H9 (cell line): ENCODE measurements around the gene ZBTB16. TPM values are rescaled to one million over a fixed set of nuclear protein-coding genes. Genes with fewer than 3 reads are reported as not detected.

Experiments used
- DNase-seq: peaks from one replicate; pipeline ENCODE4 v3.0.0-alpha.2; 2017
- H2AFZ ChIP-seq: one replicate; pipeline ENCODE4 v1.6.1; 2013; ENCODE audit warnings: mild to moderate bottlenecking, low read length, control low read depth, moderate library complexity
- H2AK5ac ChIP-seq: 2 replicates; pipeline ENCODE4 v1.6.1; 2013; ENCODE audit warnings: low read length, control low read depth, mixed read lengths; ENCODE audit not compliant: insufficient read length
- H2BK120ac ChIP-seq: one replicate; pipeline ENCODE4 v1.6.1; 2013; ENCODE audit warnings: low read depth, mild to moderate bottlenecking, low read length, control low read depth, inconsistent platforms; ENCODE audit not compliant: poor library complexity, severe bottlenecking
- H2BK12ac ChIP-seq: 2 replicates; pipeline ENCODE4 v1.6.1; 2013; ENCODE audit warnings: low read length, control low read depth, mixed read lengths, low read depth; ENCODE audit not compliant: insufficient read length
- H2BK15ac ChIP-seq: 2 replicates; pipeline ENCODE4 v1.6.1; 2013; ENCODE audit warnings: low read depth, low read length, control low read depth
- H2BK20ac ChIP-seq: one replicate; pipeline ENCODE4 v1.6.1; 2013; ENCODE audit warnings: low read depth, mild to moderate bottlenecking, low read length, control low read depth, inconsistent platforms; ENCODE audit not compliant: poor library complexity, severe bottlenecking
- H2BK5ac ChIP-seq: 2 replicates; pipeline ENCODE4 v1.6.1; 2013; ENCODE audit warnings: low read length, control low read depth, mixed read lengths; ENCODE audit not compliant: insufficient read length
- H3K14ac ChIP-seq: 2 replicates; pipeline ENCODE4 v1.6.1; 2013; ENCODE audit warnings: low read length, control low read depth; ENCODE audit not compliant: insufficient read depth
- H3K18ac ChIP-seq: 2 replicates; pipeline ENCODE4 v1.6.1; 2013; ENCODE audit warnings: low read depth, mild to moderate bottlenecking, mixed read lengths, low read length, control low read depth; ENCODE audit not compliant: insufficient read length
- H3K23ac ChIP-seq: 2 replicates; pipeline ENCODE4 v1.6.1; 2013; ENCODE audit warnings: low read length, control low read depth, mixed read lengths, low read depth; ENCODE audit not compliant: insufficient read length
- H3K23me2 ChIP-seq: 2 replicates; pipeline ENCODE4 v1.6.1; 2013; ENCODE audit warnings: low read depth, mild to moderate bottlenecking, mixed read lengths, low read length, control low read depth; ENCODE audit not compliant: insufficient read length, poor library complexity, severe bottlenecking
- H3K27ac ChIP-seq: 2 replicates; pipeline ENCODE4 v1.5.1; 2013; ENCODE audit warnings: low read length, control low read depth, mixed read lengths, low read depth; ENCODE audit not compliant: insufficient read length
- H3K27me3 ChIP-seq: 2 replicates; pipeline ENCODE4 v1.6.1; 2013; ENCODE audit warnings: low read length, control low read depth, inconsistent platforms; ENCODE audit not compliant: insufficient read depth
- H3K4ac ChIP-seq: 2 replicates; pipeline ENCODE4 v1.6.1; 2013; ENCODE audit warnings: low read depth, mild to moderate bottlenecking, control low read depth, inconsistent platforms, low read length, moderate library complexity
- H3K4me1 ChIP-seq: 2 replicates; pipeline ENCODE4 v1.6.1; 2013; ENCODE audit warnings: low read length, control low read depth, inconsistent platforms; ENCODE audit not compliant: insufficient read depth
- H3K4me2 ChIP-seq: 2 replicates; pipeline ENCODE4 v1.6.1; 2013; ENCODE audit warnings: low read length, control low read depth, mixed read lengths; ENCODE audit not compliant: insufficient read length, insufficient read depth
- H3K56ac ChIP-seq: 2 replicates; pipeline ENCODE4 v1.6.1; 2013; ENCODE audit warnings: low read depth, mild to moderate bottlenecking, mixed read lengths, low read length, control low read depth; ENCODE audit not compliant: insufficient read length
- H3K79me1 ChIP-seq: 2 replicates; pipeline ENCODE4 v1.6.1; 2013; ENCODE audit warnings: low read depth, mild to moderate bottlenecking, moderate library complexity, low read length, control low read depth, inconsistent platforms; ENCODE audit not compliant: insufficient read depth, poor library complexity, severe bottlenecking
- H3K79me2 ChIP-seq: 2 replicates; pipeline ENCODE4 v1.6.1; 2013; ENCODE audit warnings: low read length, control low read depth, inconsistent platforms; ENCODE audit not compliant: insufficient read depth
- H3K9ac ChIP-seq: 2 replicates; pipeline ENCODE4 v1.6.1; 2013; ENCODE audit warnings: low read length, control low read depth, mixed read lengths; ENCODE audit not compliant: insufficient read length; ENCODE audit errors: extremely low read depth
- H3K9me3 ChIP-seq: one replicate; pipeline ENCODE4 v1.6.1; 2013; ENCODE audit warnings: low read depth, low read length, inconsistent platforms; ENCODE audit not compliant: control insufficient read depth
- H3T11ph ChIP-seq: one replicate; pipeline ENCODE4 v1.6.1; 2013; ENCODE audit warnings: mild to moderate bottlenecking, low read length, control low read depth, inconsistent platforms
- H4K20me1 ChIP-seq: one replicate; pipeline ENCODE4 v1.6.1; 2013; ENCODE audit not compliant: control insufficient read depth, insufficient read length, insufficient read depth
- H4K5ac ChIP-seq: 2 replicates; pipeline ENCODE4 v1.6.1; 2013; ENCODE audit warnings: low read depth, mild to moderate bottlenecking, mixed read lengths, low read length, control low read depth; ENCODE audit not compliant: insufficient read length
- H4K8ac ChIP-seq: replicated peaks from 2 replicates; pipeline ENCODE4 v1.6.1; 2013; ENCODE audit warnings: low read length, control low read depth, mixed read lengths, low read depth; ENCODE audit not compliant: insufficient read length
- H4K91ac ChIP-seq: 2 replicates; pipeline ENCODE4 v1.6.1; 2013; ENCODE audit warnings: low read depth, mild to moderate bottlenecking, moderate library complexity, mixed read lengths, low read length, control low read depth; ENCODE audit not compliant: insufficient read length
- H3K27ac Mint-ChIP-seq, 3 experiments: 2 replicates in 2 of 3; 3 replicates in 1 of 3; pipeline ENCODE4 v1.8.0; 2020 to 2021; ENCODE audit warnings: mixed read lengths in 3 of 3, mild to moderate bottlenecking in 1 of 3, moderate library complexity in 1 of 3
- H3K27me3 Mint-ChIP-seq: 2 replicates; pipeline ENCODE4 v1.8.0; 2021; ENCODE audit warnings: low read depth, mild to moderate bottlenecking, moderate library complexity, mixed read lengths
- H3K36me3 Mint-ChIP-seq, 3 experiments: 2 replicates in 2 of 3; 3 replicates in 1 of 3; pipeline ENCODE4 v1.8.0; 2020 to 2021; ENCODE audit warnings: low read depth in 3 of 3, mixed read lengths in 3 of 3; ENCODE audit not compliant: insufficient read depth in 1 of 3
- H3K4me1 Mint-ChIP-seq, 2 experiments: 2 replicates each; pipeline ENCODE4 v1.8.0; 2020; ENCODE audit warnings: mixed read lengths in 2 of 2
- H3K4me3 Mint-ChIP-seq, 2 experiments: 2 replicates in 1 of 2; 3 replicates in 1 of 2; pipeline ENCODE4 v1.8.0; 2020 to 2021; ENCODE audit warnings: mild to moderate bottlenecking in 2 of 2, mixed read lengths in 2 of 2, moderate library complexity in 1 of 2
- H3K9me3 Mint-ChIP-seq, 2 experiments: 2 replicates in 1 of 2; 3 replicates in 1 of 2; pipeline ENCODE4 v1.8.0; 2020; ENCODE audit warnings: mild to moderate bottlenecking in 2 of 2, mixed read lengths in 2 of 2, moderate library complexity in 1 of 2
- CTCF ChIP-seq: fragments of 200-600 bp; sonication (generic); conservative IDR thresholded peaks from 3 replicates; pipeline ENCODE4 v1.8.0; 2021; ENCODE audit warnings: antibody characterized with exemption, mild to moderate bottlenecking
- WGBS: extraction: QIAGEN DNeasy Blood & Tissue Kit; methylation state at CpG from one replicate; pipeline ENCODE4 v1.1.7; 2013; ENCODE audit warnings: missing lambda C conversion rate, low lambda C conversion rate, mixed read lengths; ENCODE audit not compliant: insufficient read length; ENCODE audit errors: extremely low coverage; 5-methylcytosine and 5-hydroxymethylcytosine counted together
- total RNA-seq: library from RNA; stranded (reverse); gene quantifications from 2 replicates; pipeline ENCODE4 v1.2.1, GENCODE V29; 2021

ZBTB16 gene
- total RNA-seq, 1 experiment from 2014 or later: not detected

GRCh38 chr11:114058871-114059277 lies 637 bp upstream of the ZBTB16 start:
- peaks cover 99% of the 10 kb centered on the region for H3K27me3 Mint-ChIP-seq
- Histone ChIP-seq H3K79me1 (no peaks in the 10 kb centered on the region), H3K9me3 (no peaks in the 10 kb centered on the region), H2BK120ac (no peak overlapping the region), H3K4ac (no peak overlapping the region), H3K27me3 (peaks cover 65% of the 10 kb centered on the region), H3K4me1 (no peaks in the 10 kb centered on the region), H3T11ph (no peak overlapping the region), H3K23ac (no peak overlapping the region), H4K91ac (no peak overlapping the region), H2BK15ac (no peak overlapping the region), H3K14ac (no peak overlapping the region), H2BK5ac (no peak overlapping the region), H3K79me2 (no peaks in the 10 kb centered on the region), H4K20me1 (no peaks in the 10 kb centered on the region), H2BK12ac (no peak overlapping the region), H2BK20ac (no peak overlapping the region), H3K18ac (no peak overlapping the region), H2AFZ (no peak overlapping the region), H3K4me2 (peak overlapping the region; percentile 62), H3K56ac (no peak overlapping the region), H2AK5ac (no peak overlapping the region), H3K9ac (no peak overlapping the region), H4K5ac (no peak overlapping the region), H4K8ac (no peak overlapping the region), H3K27ac (no peak overlapping the region), H3K23me2 (peaks cover 17% of the 10 kb centered on the region)
- H3K36me3 Mint-ChIP-seq: no peaks in the 10 kb centered on the region
- TF ChIP-seq CTCF: no peak
- H3K9me3 Mint-ChIP-seq: no peaks in the 10 kb centered on the region
- no CpG with 5 or more reads among the region's 25 CpGs for WGBS
- H3K27ac Mint-ChIP-seq: no peak overlapping the region
- DNase-seq: peak; percentile 40
- peaks cover 18 to 33% of the 10 kb centered on the region in 2 experiments for H3K4me1 Mint-ChIP-seq
- H3K4me3 Mint-ChIP-seq: peak overlapping the region; percentile 61 to 80
